HG02571 (cell line): ENCODE data around the gene DNA2.

Experiments
- ATAC-seq: cut with Tn5 transposase; IDR thresholded peaks from one replicate; pipeline ENCODE4 v1.9.1; 2021; ENCODE audit warnings: mild to moderate bottlenecking, moderate library complexity; ENCODE audit not compliant: unreplicated experiment

DNA2 gene

DNA sequence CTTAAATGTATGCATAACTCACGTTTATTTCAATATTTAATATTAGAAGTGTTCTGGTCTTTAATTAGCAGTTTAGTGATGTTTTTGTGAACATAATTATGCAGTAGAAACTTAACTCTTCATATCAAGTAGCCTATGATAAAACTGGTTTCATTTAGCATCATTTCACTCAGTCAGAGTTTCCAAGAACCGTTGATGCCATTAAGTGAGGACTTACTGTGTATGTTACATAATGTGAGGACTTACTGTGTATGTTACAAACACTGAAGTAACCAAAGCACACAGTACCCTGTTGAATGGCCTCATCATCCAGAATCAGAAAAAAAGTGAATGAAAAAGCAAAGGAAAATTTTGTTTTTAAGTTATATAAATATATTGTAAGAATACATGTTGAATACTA, 106.2 kb downstream of the DNA2 start:
- no peak for ATAC-seq

DNA sequence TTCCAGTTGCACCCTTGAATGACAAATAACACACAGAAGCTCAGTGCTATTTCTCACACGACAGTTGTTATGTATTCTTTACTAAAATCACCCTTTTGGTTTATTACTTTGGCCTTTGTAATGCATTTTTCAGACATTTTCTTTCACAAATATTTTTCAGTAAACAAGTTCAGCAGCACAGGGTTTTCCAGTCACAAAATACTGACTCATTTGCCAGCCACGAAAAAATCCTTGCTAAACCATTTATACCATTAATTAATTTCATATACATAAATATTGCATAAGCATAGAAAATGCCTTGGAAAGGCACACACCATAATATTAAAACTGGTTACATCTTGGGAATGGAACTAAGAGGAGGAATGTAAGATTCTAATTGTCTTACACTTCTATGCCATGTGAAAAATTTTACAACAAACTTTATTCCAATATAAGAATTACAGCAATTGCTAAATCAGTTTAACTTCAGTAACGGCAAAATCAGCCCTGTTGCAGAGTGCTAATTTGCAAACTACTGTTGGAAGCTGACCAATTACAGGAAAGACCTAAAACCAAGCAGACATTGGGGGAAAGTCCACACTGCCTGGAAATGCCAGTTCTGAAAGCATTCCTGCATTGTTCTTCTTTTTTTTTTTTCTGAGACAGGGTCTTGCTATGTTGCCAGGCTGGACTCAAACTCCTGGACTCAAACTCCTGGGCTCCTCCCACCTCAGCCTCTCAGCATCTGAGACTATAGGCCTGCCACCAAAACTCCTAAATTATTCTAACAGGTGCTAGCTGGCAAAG, 107.5 kb downstream of the DNA2 start:
- ATAC-seq = no peak
